GM04504 (cell line): ENCODE data around the gene DHODH.

Experiments used
- DNase-seq: peaks from one replicate; pipeline ENCODE4 v3.0.0-alpha.2; 2012; ENCODE audit warnings: low read depth

Gene DHODH

DNA sequence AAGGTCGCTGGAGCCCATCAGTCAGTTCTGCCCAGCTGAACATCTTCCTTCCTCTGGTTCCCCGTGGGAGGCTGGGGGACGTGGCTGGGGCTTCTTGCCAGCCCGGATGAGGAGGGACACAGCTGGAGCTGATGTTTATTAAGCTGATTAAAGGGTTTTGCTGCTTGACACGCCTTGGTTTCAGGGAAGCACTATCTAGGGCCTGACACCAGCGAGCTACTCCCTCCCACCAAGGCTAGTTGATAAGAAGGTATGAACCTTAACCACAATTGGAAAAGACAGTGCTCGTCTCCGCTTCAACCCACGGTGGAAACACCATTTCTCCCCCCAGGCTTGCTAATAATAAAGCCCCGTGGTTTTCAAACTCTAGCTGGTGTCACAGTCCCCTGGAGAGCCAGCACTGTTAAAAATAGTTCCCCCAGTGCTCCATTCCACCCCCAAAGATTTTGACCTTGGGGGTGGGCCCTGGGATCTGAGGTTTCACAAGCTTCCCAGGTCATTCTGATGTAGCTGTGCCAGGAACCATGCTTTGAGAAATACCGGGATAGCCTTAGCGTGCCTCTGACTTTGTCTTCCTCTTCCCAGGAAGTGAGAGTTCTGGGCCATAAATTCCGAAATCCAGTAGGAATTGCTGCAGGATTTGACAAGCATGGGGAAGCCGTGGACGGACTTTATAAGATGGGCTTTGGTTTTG, 5.5 kb downstream of the DHODH start:
- DNase-seq: no peak

DNA sequence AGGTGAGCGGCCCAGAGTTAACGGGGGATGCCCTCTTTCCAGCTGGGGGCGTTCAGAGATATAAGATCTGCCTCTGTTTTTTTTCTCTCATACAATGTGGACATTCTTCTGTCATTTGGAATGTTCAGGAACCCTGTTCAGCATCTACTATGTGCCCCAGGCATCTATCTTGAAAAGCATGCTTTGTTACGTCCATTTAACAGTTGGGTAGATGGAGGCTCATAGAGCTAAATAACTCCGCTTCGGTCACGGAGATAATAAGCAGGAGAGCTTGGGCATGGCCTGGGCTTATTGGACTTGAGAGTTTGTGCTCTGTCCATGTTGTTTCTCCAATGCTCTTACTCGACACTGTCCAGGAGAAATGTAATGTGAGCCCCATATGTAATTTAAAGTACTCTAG, 6.1 kb downstream of the DHODH start:
- no peak for DNase-seq

DNA sequence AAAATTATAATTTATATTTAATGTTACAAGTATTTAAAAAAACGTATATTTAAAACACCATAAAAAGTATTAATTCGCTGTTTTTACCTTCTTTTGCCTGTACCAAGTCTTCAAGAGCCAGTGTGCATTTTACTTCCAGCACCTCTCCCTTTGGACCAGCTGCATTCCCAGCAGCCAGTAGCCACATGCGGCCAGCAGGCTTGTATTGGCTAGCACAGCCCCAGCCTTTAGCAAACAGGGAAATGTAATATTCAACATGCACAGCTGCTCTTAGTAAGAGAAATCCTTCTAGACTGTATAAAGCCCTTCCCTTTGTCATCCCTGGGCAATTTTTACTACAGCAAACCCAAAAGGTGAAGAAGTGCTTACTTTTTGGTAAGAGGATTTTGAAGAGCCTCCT, 6.6 kb downstream of the DHODH start:
- DNase-seq: no peak

DNA sequence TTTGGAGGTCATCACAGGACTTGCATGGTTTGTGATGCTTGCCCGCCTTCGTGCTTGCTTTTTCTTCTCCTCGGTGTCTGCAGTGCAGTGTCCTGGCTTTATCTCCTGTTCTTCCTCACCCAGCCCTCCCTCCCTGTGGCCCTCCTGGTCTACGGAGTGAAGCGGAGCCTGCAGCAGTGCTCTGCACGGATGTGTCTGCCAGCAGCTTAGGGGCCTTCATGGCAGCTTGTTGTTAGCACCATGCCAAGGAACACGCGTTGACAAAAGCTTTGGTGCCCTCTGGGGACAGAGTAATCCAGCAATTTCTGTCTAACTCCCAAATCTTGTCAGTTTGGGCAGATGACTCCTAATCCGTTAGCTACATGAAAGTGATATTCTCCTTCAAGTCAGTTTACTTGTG, 9.9 kb downstream of the DHODH start:
- DNase-seq: no peak

DNA sequence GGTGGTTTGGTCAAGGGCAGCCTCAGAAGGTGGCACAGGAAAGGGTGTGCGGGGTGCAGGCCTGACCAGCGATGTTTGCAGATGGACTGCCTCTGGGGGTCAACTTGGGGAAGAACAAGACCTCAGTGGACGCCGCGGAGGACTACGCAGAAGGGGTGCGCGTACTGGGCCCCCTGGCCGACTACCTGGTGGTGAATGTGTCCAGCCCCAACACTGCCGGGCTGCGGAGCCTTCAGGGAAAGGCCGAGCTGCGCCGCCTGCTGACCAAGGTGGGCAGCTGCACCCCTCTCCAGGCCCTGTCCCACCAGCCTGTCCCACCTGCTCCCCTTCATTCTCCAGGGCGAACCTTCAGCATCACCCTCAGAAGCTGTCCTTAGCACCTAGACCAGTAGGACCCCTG, 12.5 kb downstream of the DHODH start:
- no peak for DNase-seq

DNA sequence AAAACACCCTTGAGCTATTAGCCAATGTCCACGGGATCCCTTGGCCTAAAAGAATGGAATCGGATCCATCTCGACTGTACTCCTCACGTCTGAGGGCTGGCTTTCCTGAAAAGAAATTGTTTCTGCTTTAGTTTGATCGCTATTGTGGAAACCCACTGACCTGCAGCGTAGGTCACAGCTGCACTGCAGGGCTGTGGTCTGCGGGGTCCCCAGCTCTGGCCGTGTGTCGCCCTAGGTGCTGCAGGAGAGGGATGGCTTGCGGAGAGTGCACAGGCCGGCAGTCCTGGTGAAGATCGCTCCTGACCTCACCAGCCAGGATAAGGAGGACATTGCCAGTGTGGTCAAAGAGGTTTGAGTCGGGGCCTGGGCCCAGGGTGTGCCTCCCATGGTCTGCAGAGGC, 13.6 kb downstream of the DHODH start:
- no peak for DNase-seq

DNA sequence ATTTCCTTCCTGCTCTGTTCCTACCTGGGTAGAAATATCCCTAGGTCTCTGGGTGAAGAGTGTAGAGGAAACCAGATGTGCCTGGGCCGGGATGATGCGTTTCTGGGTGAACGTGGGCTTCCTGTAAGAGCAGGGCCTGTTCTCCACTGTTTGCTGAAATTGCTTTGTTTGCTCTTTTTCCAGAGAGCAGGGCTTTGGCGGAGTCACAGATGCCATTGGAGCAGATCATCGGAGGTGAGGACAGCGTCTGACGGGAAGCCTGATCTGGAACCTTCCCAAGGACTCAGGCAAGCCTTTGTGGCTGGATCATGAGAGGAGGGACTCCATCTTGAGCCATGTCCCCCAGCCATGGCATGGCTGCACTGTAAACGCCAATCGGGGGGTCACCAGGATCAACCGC, 15.4 kb downstream of the DHODH start:
- no peak for DNase-seq

DNA sequence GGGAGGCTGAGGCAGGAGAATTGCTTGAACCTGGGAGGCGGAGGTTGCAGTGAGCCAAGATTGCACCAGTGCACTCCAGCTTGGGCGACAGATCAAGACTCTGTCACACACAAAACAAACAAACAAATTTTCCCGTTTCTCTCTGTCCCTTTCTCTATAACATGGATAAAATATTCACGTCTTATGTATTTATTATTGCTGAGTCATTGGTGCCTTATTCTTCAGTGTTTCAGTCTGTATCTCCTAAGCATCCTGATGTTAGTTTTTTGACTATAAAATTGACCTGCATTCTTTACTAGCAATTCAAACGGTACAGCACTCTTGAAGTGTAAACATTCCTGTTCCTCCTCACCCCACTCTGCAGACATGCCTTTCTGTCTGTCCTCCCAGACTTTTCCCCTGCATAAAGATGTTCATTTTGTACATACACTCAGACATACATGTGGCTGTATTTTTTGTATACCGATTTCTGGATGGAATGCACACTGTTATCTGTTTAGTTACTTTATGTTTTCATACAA, 16.4 kb downstream of the DHODH start:
- no peak for DNase-seq

DNA sequence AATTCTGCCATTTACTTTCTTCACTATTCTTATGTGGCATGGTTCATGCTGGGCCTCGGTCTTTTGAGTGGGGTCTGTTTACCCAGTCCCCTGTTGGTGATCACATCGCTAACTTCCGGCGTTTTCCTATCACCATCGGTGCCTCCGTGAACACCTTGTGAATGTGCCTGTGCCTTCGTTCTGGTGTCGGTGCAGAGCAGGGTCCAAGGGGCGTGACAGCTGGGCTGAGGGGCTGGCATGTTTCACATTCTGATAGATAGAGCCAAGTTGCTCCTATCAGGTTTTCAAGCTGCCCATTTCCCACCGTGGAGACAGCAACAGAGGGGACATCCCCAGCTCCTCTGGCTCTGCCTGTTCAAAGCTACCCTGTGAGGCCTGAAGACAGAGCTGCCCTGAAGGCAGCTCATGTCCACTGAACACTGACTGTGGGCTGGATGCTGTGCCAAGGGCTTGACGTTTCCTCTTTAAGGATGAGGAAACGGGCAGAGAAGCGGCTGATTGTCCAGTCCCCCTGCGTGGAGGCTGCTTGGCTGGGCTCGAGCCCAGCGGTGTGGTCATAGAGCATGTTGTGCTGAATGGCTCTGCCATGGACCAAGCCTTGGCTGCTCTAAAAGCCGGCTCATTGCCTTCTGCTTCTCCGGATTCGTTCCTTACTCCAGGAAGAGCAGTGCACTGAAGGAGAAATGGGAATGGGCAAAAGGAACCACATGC, 17.0 kb downstream of the DHODH start:
- no peak for DNase-seq

DNA sequence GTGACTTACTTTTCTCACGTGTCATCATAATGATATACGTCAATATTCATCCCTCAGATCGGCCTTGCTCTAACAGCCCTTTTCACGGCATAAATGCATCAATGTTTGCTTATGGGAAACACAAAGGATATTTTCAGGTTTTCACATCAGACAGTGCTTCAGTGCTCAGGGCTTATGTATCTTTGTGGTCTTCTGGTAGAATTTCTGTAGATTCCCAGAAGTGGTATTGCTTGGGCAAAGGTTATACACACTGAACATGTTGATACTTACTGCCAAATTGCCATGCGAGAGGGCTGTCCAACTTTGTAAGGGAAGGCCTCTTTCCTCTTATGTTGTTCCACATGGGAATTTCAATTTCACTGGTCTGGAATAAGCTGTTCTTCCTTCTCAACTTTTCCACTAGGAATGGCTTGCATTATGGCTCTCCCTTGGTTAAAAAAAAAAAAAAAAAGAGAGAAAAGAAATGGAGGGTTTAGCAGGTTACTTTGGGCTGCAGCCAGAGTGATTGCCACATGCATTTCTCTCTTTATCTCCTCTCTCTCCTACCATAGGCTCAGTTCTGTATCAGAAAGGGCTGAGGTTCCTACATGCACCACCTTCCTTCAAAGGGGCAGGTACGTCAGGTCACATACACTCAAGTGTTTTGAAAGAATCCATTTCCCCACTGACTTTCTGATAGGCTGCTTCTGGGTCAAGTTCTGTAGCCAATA, 19.3 kb downstream of the DHODH start:
- no peak for DNase-seq

DNA sequence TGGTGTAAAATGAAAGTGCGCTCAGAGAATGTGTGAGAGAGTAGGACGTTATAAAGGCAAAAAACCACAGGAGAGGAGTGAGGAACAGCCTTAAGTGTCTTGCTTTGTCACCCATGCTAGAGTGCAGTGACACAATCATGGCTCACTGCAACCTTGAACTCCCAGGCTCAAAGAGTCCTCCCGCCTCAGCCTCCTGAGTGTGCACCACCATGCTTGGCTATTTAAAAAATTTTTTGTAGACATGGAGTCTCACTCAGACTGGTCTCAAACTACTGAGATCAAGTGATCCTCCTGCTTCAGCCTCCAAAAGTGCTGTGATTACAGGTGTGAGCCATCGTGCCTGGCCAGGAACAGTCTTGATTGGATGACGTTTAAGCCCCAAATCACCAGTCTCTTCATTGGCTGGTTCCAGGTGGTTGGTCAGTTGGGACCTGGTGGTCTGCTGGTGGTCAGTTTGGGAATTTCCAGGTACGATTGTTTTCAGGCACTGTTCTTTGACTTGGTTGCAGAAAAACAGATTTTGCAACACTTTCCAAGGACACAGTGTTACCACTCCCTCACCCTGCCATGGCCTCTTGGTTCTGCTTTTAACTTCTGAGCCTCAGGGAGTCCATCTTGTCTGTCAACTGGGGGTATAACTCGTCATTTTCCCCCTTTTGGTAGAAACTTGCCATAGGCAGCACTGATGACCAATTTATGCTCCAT, 21.2 kb downstream of the DHODH start:
- no peak for DNase-seq

DNA sequence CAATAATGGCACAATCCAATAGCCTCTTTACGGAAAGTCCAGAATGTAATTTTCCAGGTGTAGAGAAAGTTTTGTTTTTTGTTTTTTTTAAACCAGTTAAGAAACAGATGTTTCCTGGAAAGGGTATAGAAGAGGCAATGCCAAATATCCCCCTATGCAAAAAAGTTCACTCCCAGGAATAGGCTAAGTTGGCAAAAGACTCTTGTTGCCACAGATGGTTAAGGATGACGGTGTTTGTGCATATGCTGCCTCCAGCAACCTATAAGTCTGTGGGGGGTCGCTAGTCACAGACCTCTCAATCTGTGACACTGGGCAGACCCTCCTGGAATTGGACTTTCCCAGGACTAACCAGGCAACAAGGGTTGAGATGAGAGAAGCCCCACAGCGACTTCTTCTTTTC, 24.9 kb downstream of the DHODH start:
- no peak for DNase-seq

DNA sequence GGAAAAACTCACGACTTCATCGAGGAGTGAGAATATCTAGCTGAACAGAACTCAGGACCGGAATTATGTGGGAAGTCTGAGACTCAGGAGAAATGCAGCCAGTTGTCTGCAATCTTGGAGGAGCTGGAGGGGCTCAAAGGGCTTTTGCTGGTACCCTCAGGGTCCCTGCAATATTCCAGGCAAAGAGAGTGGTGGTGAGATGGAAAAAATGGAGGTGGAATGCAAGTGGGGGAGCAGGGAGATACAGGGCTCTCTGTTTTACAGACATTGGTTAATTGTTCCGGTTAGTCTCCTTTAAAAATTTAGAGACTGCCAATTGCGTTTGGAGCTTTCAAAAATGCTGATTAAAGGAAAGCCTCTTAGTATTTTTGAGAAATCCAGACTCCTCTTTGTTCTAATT, 27.6 kb downstream of the DHODH start:
- no peak for DNase-seq

DNA sequence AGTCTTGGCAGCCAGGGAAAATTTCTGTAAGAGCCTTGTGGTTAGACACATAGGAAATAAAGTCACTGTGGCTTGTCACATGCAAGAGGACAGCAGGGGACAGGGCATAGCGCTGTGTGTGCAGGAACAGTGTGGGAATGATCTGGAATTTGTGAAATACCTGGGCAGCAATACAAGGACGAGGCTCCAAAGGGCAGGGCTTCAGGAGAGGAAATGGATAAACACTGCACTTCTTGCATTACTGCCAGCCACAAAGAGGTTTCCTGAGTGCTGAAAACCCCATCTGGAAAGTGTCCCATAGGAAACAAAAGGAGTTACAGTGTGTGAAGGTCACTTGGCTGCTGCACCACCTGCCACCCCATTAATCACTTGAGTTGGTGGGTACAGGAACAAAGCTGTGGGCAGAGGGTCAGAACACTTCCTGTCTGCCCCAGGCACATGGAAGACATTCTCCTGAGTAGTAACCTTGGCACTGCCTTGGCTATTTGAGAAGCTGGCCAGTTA, 33.7 kb downstream of the DHODH start:
- no peak for DNase-seq

DNA sequence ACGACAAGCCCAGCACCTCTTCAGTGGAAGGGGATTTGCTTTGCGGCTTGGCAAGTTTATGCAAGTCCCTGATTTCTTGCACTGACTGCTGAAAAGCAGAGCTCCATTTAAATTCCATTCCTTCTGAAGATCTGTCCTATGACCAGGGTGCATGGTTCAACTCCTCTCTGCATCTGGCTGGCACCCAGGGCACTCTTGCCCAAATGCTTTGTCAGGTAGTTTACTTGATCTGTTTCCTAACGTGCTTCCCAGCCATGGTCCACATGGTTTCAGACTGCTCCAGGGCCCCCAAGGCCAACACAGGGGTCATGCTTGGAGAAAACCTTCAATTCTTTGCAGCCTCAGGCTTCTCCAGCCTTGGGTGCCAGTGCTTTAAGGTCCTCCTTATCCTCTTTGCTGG, 34.5 kb downstream of the DHODH start:
- DNase-seq: no peak

DNA sequence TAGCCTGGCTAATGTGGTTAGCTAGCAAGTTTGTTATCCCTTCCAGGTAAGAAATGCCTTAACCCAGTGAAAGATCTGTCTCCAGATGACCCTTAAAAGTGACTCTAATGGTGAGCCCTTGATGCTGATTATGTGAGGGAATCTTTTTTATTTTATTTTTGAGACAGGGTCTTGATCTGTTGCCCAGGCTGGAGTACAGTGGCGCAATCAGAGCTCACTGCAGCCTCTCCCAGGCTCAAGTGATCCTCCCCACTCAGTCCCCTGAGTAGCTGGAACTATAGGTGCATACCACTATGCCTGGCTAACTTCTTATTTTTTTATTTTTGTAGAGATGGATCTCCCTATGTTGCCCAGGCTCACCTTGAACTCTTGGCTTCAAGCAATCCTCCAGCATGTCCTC, 35.0 kb downstream of the DHODH start:
- DNase-seq: no peak

DNA sequence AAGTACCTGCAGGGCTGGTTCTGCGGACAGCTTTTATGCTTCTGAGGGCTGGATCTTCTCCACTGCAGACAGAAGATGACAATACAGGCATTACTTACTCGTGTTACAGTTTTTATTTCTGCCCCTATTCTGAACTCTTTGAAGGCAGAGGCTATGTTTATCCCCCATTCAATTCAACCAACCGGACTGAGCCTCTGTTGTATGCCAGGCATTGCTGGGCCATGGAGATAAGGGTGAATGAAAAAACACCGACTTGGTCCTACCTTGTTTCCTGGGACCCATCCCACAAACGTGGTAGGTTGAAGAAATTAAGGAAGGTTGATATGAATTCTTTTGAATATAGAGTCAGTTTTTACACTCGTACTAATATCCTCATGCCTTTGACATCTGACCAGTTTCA, 35.8 kb downstream of the DHODH start:
- DNase-seq: no peak

DNA sequence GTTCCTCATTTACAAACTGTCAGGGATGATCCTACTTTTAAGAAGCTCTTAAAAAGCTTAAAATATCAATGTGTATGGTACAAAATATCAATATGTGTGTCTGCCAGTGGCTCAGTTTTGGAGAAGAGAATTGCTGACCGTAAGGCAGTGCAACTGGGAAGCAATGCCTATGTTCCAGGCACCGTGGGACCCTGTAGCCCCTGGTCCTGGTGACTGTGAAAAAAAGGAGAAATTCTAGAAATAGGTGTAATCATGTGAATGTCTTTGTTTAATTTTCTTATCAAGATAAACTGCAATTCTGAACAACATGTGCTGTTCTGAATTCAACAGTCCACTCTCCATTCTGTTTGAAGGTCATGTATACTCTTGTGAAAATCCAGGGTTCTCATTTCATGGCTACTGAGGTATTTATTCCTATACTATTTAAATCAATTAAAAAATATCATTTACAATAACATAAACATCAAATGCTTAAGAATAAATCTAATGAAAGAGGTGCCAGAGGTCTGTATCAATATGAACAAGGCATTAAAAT, 36.3 kb downstream of the DHODH start:
- no peak for DNase-seq

DNA sequence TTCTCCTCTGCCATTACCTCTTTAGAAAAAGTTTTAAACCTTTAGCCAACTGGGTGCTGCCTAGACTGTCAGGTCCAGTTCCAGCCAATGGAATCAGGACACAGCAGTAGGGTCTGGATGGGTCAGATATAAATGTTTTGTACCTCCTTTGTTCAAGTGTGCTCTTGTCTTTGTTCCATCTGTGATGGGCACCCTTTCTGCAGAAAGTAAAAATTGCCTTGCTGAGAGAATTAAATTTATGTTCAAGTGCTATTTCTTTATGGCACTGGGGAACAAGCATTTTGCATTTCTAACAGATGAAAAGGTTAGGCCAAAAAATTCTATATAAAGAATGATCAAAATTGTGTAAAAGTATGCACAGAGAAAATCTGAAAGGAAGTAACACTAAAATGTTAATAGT, 40.6 kb downstream of the DHODH start:
- DNase-seq: no peak

DNA sequence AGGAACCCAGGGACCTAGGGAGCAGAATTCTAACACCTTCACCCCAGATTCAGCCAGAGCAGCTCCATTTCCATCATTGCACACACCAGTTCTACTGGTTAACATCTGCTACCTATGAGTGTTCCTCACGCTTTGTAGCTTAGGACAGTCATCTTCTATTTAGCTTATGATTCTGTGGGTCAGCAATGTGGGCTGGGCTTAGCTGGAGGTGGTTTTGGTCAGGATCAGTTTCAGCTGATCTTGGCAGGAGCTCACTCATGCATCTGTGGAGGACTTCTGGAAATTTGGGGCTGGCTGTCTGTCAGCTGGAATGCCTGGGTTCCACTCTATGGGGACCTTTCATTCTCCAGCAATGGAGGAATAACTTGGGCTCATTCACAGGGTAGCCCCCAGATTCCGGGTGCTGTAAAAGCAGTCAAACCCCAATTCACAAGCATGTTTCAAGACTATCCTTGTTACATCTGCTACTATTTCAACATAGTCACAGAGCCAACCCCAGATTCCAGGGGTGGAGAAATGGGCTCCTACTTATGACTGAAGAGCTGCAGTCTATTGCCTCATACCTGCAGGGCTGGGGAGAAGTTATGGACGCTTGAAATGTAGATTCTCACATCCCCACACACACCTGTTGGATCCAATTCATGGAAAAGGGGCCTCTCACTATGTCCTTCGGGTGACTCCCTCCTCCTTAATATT, 42.4 kb downstream of the DHODH start:
- no peak for DNase-seq

DNA sequence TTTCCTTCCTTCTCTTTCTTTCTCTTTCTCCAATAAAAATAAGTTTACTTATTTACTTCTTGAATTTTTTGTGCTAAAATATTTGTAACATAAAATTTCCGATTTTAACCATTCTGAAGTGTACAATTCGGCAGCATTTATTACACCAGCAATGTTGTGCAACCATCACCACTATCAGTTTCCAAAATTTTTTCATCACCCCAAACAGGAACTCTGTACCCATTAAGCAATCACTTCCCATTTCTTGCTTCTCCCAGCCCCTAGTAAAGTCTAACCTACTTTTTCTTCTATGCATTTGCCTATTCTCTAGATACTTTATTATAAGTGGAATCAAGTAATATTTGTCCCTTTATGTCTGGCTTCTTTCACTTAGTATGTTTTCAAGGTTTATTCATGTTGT, 43.3 kb downstream of the DHODH start:
- DNase-seq: no peak
